Stimulated activated naive CD8-positive, alpha-beta T cell treated with anti-CD3 and anti-CD28 coated beads, Interleukin-15, Interleukin-2, amounts not matched to agents 100 ng/mL and 50 ng/mL, for 24 hours (primary cell): ENCODE results near the gene A1CF.
"Not testable (repeated sequence)": the region's sequence is repeated elsewhere in the genome, so short reads cannot be mapped to it uniquely, and the experiment has no call there.

Experiments
- H3K27ac Mint-ChIP-seq: one replicate; pipeline ENCODE4 v1.8.0; 2021; ENCODE audit warnings: mild to moderate bottlenecking, mixed read lengths
- H3K27me3 Mint-ChIP-seq: one replicate; pipeline ENCODE4 v1.8.0; 2021; ENCODE audit warnings: mixed read lengths
- H3K36me3 Mint-ChIP-seq: one replicate; pipeline ENCODE4 v1.8.0; 2021; ENCODE audit warnings: low read depth, mixed read lengths
- H3K4me1 Mint-ChIP-seq: one replicate; pipeline ENCODE4 v1.8.0; 2021; ENCODE audit warnings: low read depth, mixed read lengths
- H3K4me3 Mint-ChIP-seq: one replicate; pipeline ENCODE4 v1.8.0; 2021; ENCODE audit warnings: mild to moderate bottlenecking, mixed read lengths
- H3K9me3 Mint-ChIP-seq: one replicate; pipeline ENCODE4 v1.8.0; 2021; ENCODE audit warnings: mixed read lengths

Gene A1CF

GRCh38 chr10:50884302-50884701 lies 1.1 kb downstream of the A1CF start:
- H3K36me3 Mint-ChIP-seq = no peaks in the 10 kb centered on the region
- H3K4me1 Mint-ChIP-seq = no peaks in the 10 kb centered on the region
- no peak overlapping the region for H3K27ac Mint-ChIP-seq
- H3K4me3 Mint-ChIP-seq = no peak overlapping the region
- H3K27me3 Mint-ChIP-seq = peaks cover 20% of the 10 kb centered on the region
- no peaks in the 10 kb centered on the region for H3K9me3 Mint-ChIP-seq

GRCh38 chr10:50883629-50884028 lies 1.8 kb downstream of the A1CF start:
- Mint-ChIP-seq H3K36me3 (no peaks in the 10 kb centered on the region), H3K27ac (no peak overlapping the region), H3K4me3 (no peak overlapping the region), H3K9me3 (no peaks in the 10 kb centered on the region), H3K27me3 (peaks cover 14% of the 10 kb centered on the region), H3K4me1 (no peaks in the 10 kb centered on the region)

GRCh38 chr10:50882540-50882983 lies 2.9 kb downstream of the A1CF start:
- H3K4me3 Mint-ChIP-seq = no peak overlapping the region
- H3K4me1 Mint-ChIP-seq = no peaks in the 10 kb centered on the region
- H3K27ac Mint-ChIP-seq = no peak overlapping the region
- no peaks in the 10 kb centered on the region for H3K36me3 Mint-ChIP-seq
- H3K9me3 Mint-ChIP-seq = no peaks in the 10 kb centered on the region
- peaks cover 14% of the 10 kb centered on the region for H3K27me3 Mint-ChIP-seq

GRCh38 chr10:50881046-50881445 lies 4.4 kb downstream of the A1CF start:
- H3K9me3 Mint-ChIP-seq, H3K4me3 Mint-ChIP-seq, H3K36me3 Mint-ChIP-seq, H3K27ac Mint-ChIP-seq, H3K27me3 Mint-ChIP-seq, H3K4me1 Mint-ChIP-seq: not testable (repeated sequence)

- no peaks in the 10 kb centered on the region for H3K27me3 Mint-ChIP-seq
- no peak overlapping the region for H3K4me3 Mint-ChIP-seq
- H3K36me3 Mint-ChIP-seq = no peaks in the 10 kb centered on the region
- no peaks in the 10 kb centered on the region for H3K9me3 Mint-ChIP-seq
- no peaks in the 10 kb centered on the region for H3K4me1 Mint-ChIP-seq
- H3K27ac Mint-ChIP-seq = no peak overlapping the region
Measured at GRCh38 chr10:50876429-50876828, 9.0 kb downstream of the A1CF start.

- no peak overlapping the region for H3K4me3 Mint-ChIP-seq
- no peaks in the 10 kb centered on the region for H3K4me1 Mint-ChIP-seq
- H3K9me3 Mint-ChIP-seq = no peaks in the 10 kb centered on the region
- H3K27me3 Mint-ChIP-seq = no peaks in the 10 kb centered on the region
- H3K36me3 Mint-ChIP-seq = no peaks in the 10 kb centered on the region
- H3K27ac Mint-ChIP-seq = no peak overlapping the region
Measured at GRCh38 chr10:50874723-50875122, 10.7 kb downstream of the A1CF start.

- no peak overlapping the region for H3K27ac Mint-ChIP-seq
- H3K4me3 Mint-ChIP-seq = no peak overlapping the region
- H3K4me1 Mint-ChIP-seq = no peaks in the 10 kb centered on the region
- H3K36me3 Mint-ChIP-seq = no peaks in the 10 kb centered on the region
- H3K9me3 Mint-ChIP-seq = no peaks in the 10 kb centered on the region
- peaks cover 14% of the 10 kb centered on the region for H3K27me3 Mint-ChIP-seq
Measured at GRCh38 chr10:50866317-50866716, 19.1 kb downstream of the A1CF start.

GRCh38 chr10:50862719-50863118 lies 22.7 kb downstream of the A1CF start:
- Mint-ChIP-seq H3K27ac (no peak overlapping the region), H3K9me3 (no peaks in the 10 kb centered on the region), H3K36me3 (no peaks in the 10 kb centered on the region), H3K4me1 (no peaks in the 10 kb centered on the region), H3K27me3 (peaks cover 12% of the 10 kb centered on the region), H3K4me3 (no peak overlapping the region)

- no peaks in the 10 kb centered on the region for H3K9me3 Mint-ChIP-seq
- no peak overlapping the region for H3K4me3 Mint-ChIP-seq
- no peaks in the 10 kb centered on the region for H3K36me3 Mint-ChIP-seq
- peaks cover 5% of the 10 kb centered on the region for H3K27me3 Mint-ChIP-seq
- no peak overlapping the region for H3K27ac Mint-ChIP-seq
- no peaks in the 10 kb centered on the region for H3K4me1 Mint-ChIP-seq
Measured at GRCh38 chr10:50861370-50861769, 24.1 kb downstream of the A1CF start.

- Mint-ChIP-seq H3K4me1 (no peaks in the 10 kb centered on the region), H3K4me3 (no peak overlapping the region), H3K27ac (no peak overlapping the region), H3K36me3 (no peaks in the 10 kb centered on the region), H3K9me3 (no peaks in the 10 kb centered on the region), H3K27me3 (peaks cover 14% of the 10 kb centered on the region)
Measured at GRCh38 chr10:50857579-50857978, 27.8 kb downstream of the A1CF start.

GRCh38 chr10:50855461-50855860 lies 30.0 kb downstream of the A1CF start:
- Mint-ChIP-seq H3K9me3 (no peaks in the 10 kb centered on the region), H3K4me1 (no peaks in the 10 kb centered on the region), H3K27me3 (peaks cover 27% of the 10 kb centered on the region), H3K4me3 (no peak overlapping the region), H3K36me3 (no peaks in the 10 kb centered on the region), H3K27ac (no peak overlapping the region)

- Mint-ChIP-seq H3K27me3 (peaks cover 28% of the 10 kb centered on the region), H3K4me3 (no peak overlapping the region)
Measured at GRCh38 chr10:50855015-50855414, 30.4 kb downstream of the A1CF start.

GRCh38 chr10:50853557-50853956 lies 31.9 kb downstream of the A1CF start:
- H3K9me3 Mint-ChIP-seq = no peaks in the 10 kb centered on the region
- H3K36me3 Mint-ChIP-seq = no peaks in the 10 kb centered on the region
- H3K4me1 Mint-ChIP-seq = no peaks in the 10 kb centered on the region
- H3K27me3 Mint-ChIP-seq = peaks cover 30% of the 10 kb centered on the region
- no peak overlapping the region for H3K4me3 Mint-ChIP-seq
- no peak overlapping the region for H3K27ac Mint-ChIP-seq

More at GRCh38 chr10:50855015-50855414, 30.4 kb downstream of the A1CF start:
- no peak overlapping the region for H3K27ac Mint-ChIP-seq
- H3K4me1 Mint-ChIP-seq = no peaks in the 10 kb centered on the region
- H3K9me3 Mint-ChIP-seq = no peaks in the 10 kb centered on the region
- H3K36me3 Mint-ChIP-seq = no peaks in the 10 kb centered on the region

GRCh38 chr10:50851884-50852671 lies 33.3 kb downstream of the A1CF start:
- Mint-ChIP-seq H3K36me3 (no peaks in the 10 kb centered on the region), H3K4me1 (no peaks in the 10 kb centered on the region), H3K4me3 (no peak overlapping the region), H3K27me3 (peaks cover 37% of the 10 kb centered on the region), H3K27ac (no peak overlapping the region), H3K9me3 (no peaks in the 10 kb centered on the region)

- H3K9me3 Mint-ChIP-seq = no peaks in the 10 kb centered on the region
- no peak overlapping the region for H3K27ac Mint-ChIP-seq
- H3K27me3 Mint-ChIP-seq = peaks cover 37% of the 10 kb centered on the region
- H3K36me3 Mint-ChIP-seq = no peaks in the 10 kb centered on the region
- no peak overlapping the region for H3K4me3 Mint-ChIP-seq
- no peaks in the 10 kb centered on the region for H3K4me1 Mint-ChIP-seq
Measured at GRCh38 chr10:50850578-50851230, 34.7 kb downstream of the A1CF start.

- Mint-ChIP-seq H3K4me3 (no peak overlapping the region), H3K36me3 (no peaks in the 10 kb centered on the region), H3K27me3 (peaks cover 36% of the 10 kb centered on the region), H3K27ac (no peak overlapping the region), H3K9me3 (no peaks in the 10 kb centered on the region), H3K4me1 (no peaks in the 10 kb centered on the region)
Measured at GRCh38 chr10:50846753-50847152, 38.7 kb downstream of the A1CF start.
